HG02938 (cell line): ENCODE measurements around the gene DUSP8.
"Not testable (repeated sequence)": the region's sequence is repeated elsewhere in the genome, so short reads cannot be mapped to it uniquely, and the experiment has no call there.

ENCODE experiments used
- ATAC-seq: cut with Tn5 transposase; IDR thresholded peaks from one replicate; pipeline ENCODE4 v1.9.1; 2021; ENCODE audit warnings: mild to moderate bottlenecking, moderate library complexity; ENCODE audit not compliant: unreplicated experiment

Gene DUSP8, protein sequence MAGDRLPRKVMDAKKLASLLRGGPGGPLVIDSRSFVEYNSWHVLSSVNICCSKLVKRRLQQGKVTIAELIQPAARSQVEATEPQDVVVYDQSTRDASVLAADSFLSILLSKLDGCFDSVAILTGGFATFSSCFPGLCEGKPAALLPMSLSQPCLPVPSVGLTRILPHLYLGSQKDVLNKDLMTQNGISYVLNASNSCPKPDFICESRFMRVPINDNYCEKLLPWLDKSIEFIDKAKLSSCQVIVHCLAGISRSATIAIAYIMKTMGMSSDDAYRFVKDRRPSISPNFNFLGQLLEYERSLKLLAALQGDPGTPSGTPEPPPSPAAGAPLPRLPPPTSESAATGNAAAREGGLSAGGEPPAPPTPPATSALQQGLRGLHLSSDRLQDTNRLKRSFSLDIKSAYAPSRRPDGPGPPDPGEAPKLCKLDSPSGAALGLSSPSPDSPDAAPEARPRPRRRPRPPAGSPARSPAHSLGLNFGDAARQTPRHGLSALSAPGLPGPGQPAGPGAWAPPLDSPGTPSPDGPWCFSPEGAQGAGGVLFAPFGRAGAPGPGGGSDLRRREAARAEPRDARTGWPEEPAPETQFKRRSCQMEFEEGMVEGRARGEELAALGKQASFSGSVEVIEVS

GRCh38 chr11:1572197-1573076 is at the start of gene DUSP8:
DUSP8 (minus strand) TSS chr11:1572271; CDS start chr11:1565826, 6,445 bp downstream.
- ATAC-seq = no peak

DNA sequence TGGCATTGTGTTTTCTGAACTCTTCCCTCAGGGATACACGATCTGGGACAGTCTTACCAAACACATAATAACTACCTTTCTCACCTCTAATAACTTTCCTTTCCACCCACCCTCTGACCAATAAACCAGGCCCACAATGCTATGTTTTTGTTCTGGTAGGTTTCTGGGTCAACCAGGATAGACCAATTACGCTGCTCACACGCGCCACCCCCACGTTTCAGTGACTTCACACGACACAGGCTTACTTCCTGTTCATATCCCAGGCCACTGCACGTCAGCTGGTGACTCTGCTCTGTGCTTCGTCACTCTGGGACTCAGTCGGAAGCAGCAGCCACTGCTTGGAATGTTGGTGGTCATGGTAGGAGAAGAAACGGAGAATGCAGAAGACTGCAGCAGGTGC is 47.4 kb upstream of the DUSP8 start:
- no peak for ATAC-seq

- no peak for ATAC-seq
These were observed 46.2 kb upstream of the DUSP8 start for GRCh38 chr11:1618231-1618630.

- ATAC-seq = no peak
These were observed 36.3 kb upstream of the DUSP8 start, which contains the start of gene KRTAP5-3 for GRCh38 chr11:1608363-1608762. KRTAP5-3 (minus strand) TSS chr11:1608463; CDS start chr11:1608385, 78 bp downstream.

DNA sequence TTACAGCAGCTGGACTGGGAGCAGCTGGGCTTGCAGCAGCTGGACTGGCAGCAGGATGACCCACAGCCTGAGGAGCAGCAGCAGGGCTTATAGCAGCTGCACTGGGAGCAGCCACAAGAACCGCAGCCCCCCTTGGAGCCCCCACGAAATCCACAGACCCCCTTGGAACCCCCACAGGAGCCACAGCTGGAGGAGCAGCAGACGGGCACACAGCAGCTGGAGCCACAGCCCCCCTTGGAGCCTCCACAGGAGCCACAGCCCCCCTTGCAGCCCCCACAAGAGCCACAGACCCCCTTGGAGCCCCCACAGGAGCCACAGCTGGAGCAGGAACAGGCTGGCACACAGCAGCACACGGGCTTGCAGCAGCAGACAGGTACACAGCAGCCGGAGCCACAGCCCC is 35.8 kb upstream of the DUSP8 start:
- ATAC-seq = not testable (repeated sequence)

DNA sequence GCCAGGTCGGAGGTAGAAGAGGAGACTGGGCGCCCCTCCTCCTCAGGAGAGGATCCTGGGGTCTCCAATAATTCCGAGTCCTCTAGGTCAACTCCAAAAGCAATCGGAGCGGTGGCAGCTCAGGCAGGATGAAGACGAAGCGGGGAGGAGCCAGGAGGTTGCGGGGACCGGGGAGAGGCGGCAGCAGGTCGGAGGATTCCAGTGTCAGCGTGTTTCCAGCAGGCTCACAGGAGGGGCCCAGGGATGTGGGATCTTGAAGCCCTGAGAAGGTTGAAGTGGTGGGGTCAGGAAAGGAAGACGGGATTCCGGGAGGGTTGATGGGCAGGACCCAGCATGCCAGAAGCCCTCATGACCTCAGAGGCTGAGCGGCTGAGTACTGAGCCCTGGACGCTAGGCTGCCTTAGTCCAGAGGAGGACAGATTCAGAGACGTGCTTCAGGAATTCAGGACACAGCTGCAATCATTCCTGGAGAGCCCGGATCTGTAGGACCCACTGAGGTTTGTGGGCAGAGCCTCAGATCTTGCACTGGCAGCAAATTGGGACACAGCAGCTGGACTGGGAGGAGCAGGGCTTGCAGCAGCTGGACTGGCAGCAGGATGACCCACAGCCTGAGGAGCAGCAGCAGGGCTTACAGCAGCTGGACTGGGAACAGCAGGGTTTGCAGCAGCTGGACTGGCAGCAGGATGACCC is 35.2 kb upstream of the DUSP8 start:
- ATAC-seq = not testable (repeated sequence)

GRCh38 chr11:1605923-1606322 is 33.9 kb upstream of the DUSP8 start:
- not testable (repeated sequence) for ATAC-seq

GRCh38 chr11:1604711-1605110 is 32.6 kb upstream of the DUSP8 start:
- no peak for ATAC-seq

- ATAC-seq = no peak
These were observed 32.1 kb upstream of the DUSP8 start for GRCh38 chr11:1604181-1604580.

GRCh38 chr11:1603629-1604028 is 31.6 kb upstream of the DUSP8 start:
- ATAC-seq = no peak

- not testable (repeated sequence) for ATAC-seq
These were observed 29.6 kb upstream of the DUSP8 start for GRCh38 chr11:1601663-1602062.

DNA sequence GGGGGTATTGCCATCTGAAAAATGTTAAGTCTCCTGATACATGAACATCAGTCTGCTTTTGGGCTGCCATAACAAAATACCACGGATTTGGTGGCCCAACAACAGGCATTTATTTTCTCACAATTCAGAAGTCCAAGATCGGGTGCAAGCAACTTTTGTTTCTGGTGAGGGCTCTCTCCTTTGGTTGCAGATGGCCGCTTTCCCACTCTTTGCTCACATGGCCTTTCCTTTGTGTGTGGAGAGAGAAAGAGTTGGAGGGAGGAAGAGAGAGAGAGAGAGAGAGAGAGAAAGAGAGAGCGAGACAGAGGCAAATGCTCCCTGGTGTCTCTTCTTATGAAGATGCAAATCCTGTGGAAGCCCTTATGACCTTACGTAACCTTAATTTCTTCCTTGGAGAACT is 28.6 kb upstream of the DUSP8 start:
- no peak for ATAC-seq

- no peak for ATAC-seq
These were observed 26.7 kb upstream of the DUSP8 start for GRCh38 chr11:1598816-1599215.

DNA sequence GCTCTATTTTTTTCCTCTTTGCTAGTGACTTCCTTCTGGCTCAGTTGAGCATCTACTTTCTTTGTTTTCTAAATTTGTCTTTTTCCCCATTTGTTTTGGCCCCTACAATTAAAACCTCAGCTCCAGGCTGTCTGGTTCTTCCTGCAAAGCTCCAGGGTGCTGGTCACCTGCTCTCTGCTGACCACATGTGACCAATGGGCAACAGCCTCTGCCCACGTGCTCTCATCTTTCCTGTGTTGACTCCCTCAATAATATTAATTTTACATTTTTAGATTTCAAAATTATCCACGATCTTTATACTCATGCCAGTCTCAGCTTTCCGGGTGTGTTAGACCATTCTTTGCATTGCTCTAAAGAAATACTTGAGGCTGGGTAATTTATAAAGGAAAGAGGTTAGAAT is 26.3 kb upstream of the DUSP8 start:
- not testable (repeated sequence) for ATAC-seq

- no peak for ATAC-seq
These were observed 25.9 kb upstream of the DUSP8 start, which contains the start of gene KRTAP5-2 for GRCh38 chr11:1597994-1598380. KRTAP5-2 (minus strand) TSS chr11:1598294; CDS start chr11:1598250, 44 bp downstream.

DNA sequence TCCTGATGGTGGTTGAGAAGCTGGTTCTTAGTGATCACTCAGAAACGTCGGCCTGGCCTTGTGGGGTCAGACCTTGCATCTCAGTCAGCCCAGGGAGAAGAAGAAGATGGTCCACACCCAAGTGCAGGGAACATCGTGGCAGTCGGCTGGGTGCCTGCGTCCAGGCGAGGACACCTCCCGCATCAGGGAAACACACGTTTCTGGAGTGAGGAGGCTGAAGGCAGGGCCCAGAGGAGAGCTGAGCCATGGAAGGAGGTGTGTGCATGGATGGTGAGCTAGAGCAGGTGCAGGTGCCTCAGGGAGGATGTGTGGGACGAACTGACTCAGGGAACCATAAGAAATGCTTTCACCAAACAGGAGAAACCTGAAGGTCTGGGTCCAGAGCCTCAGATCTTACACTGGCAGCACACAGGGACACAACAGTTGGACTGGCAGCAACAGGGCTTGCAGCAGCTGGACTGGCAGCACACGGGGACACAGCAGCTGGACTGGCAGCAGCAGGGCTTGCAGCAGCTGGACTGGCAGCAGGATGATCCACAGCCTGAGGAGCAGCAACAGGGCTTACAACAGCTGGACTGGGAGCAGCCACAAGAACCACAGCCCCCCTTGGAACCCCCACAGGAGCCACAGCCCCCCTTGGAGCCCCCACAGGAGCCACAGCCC is 25.4 kb upstream of the DUSP8 start:
- ATAC-seq = no peak

GRCh38 chr11:1596576-1597121 is 24.6 kb upstream of the DUSP8 start:
- not testable (repeated sequence) for ATAC-seq

- not testable (repeated sequence) for ATAC-seq
These were observed 24.0 kb upstream of the DUSP8 start for GRCh38 chr11:1595994-1596575.

GRCh38 chr11:1592628-1593027 is 20.6 kb upstream of the DUSP8 start:
- ATAC-seq = no peak
